ENCODE data around the gene MAPK10.
"Not testable (repeated sequence)": the region's sequence is repeated elsewhere in the genome, so short reads cannot be mapped to it uniquely, and the experiment has no call there.

Gene MAPK10

DNA sequence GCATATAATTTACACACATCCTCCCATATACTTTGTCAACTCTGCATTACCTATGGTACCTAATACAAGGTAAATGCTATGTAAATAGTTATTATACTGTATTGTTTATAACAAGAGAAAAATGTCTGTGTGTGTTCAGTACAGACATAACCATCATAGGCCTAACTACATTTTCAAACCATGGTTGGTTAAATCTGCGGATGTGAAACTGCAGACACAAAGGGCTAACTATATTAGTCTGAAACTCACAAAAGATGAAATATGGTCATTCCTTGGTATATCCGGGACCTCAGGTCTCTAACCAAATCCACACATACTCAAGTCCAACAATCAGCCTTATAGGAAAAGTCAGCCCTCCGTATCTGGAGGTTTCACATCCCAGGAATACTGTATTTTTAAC lies 13.5 kb downstream of the MAPK10 start:
- FAIRE-seq (no peak), DNase-seq (ENCODE audit: insufficient read length, low spot score) (no peak)
- TF ChIP-seq, protein P1, sequence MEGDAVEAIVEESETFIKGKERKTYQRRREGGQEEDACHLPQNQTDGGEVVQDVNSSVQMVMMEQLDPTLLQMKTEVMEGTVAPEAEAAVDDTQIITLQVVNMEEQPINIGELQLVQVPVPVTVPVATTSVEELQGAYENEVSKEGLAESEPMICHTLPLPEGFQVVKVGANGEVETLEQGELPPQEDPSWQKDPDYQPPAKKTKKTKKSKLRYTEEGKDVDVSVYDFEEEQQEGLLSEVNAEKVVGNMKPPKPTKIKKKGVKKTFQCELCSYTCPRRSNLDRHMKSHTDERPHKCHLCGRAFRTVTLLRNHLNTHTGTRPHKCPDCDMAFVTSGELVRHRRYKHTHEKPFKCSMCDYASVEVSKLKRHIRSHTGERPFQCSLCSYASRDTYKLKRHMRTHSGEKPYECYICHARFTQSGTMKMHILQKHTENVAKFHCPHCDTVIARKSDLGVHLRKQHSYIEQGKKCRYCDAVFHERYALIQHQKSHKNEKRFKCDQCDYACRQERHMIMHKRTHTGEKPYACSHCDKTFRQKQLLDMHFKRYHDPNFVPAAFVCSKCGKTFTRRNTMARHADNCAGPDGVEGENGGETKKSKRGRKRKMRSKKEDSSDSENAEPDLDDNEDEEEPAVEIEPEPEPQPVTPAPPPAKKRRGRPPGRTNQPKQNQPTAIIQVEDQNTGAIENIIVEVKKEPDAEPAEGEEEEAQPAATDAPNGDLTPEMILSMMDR (IDR thresholded peaks at IDR 0.05; ENCODE audit: insufficient read depth, missing control alignments) = no peak

DNA sequence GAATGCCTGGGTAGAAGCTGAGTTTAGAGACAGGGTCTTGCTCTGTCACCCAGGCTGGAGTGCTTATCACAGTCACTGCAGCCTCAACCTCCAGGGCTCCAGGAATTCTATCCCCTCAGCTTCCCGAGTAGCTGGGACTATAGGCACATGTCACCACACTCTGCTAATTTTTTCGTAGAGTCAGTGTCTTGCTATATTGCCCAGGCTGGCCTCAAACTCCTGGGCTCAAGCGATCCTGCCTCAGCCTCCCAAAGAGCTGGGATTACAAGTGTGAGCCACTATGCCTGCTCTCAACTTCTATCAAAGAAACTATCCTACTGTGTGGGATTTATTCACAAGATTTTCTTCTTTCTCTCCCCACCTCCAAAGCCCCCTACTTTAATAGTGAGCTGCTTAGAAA lies 15.7 kb downstream of the MAPK10 start:
- DNase-seq (ENCODE audit: insufficient read length, low spot score) (no peak), FAIRE-seq (no peak)
- TF ChIP-seq, protein P1 (IDR thresholded peaks at IDR 0.05; ENCODE audit: insufficient read depth, missing control alignments) = no peak

- DNase-seq (ENCODE audit: insufficient read length, low spot score) = no peak
- TF ChIP-seq, protein P1 (IDR thresholded peaks at IDR 0.05; ENCODE audit: insufficient read depth, missing control alignments) = no peak
- FAIRE-seq = no peak
Observed at GRCh38 chr4:86338989-86339388, 20.9 kb downstream of the MAPK10 start.

DNA sequence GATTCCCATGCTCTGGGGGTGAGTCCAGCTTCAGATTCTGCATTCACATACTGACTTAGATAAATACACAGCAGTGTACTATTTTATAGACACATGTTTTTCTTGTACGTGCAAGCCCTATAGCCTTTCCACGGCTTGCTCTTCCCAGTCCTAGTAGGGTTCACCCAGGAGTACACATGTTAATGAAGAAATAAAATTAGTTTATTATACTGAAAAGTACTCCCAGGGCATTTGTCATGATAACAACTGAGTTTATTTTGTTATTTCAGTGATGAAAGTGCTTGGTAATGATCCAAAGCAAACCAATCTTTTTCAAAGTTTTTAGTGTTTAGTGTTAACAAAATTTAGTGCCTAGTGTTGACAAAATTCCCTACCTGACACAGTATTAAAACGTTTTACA lies 21.3 kb downstream of the MAPK10 start:
- no peak for DNase-seq (ENCODE audit: insufficient read length, low spot score)
- no peak for FAIRE-seq
- TF ChIP-seq, protein P1 (IDR thresholded peaks at IDR 0.05; ENCODE audit: insufficient read depth, missing control alignments) = no peak

- FAIRE-seq = no peak
- no peak for DNase-seq (ENCODE audit: insufficient read length, low spot score)
- TF ChIP-seq, protein P1 (IDR thresholded peaks at IDR 0.05; ENCODE audit: insufficient read depth, missing control alignments) = no peak
Observed at GRCh38 chr4:86334020-86334750, 25.7 kb downstream of the MAPK10 start.

DNA sequence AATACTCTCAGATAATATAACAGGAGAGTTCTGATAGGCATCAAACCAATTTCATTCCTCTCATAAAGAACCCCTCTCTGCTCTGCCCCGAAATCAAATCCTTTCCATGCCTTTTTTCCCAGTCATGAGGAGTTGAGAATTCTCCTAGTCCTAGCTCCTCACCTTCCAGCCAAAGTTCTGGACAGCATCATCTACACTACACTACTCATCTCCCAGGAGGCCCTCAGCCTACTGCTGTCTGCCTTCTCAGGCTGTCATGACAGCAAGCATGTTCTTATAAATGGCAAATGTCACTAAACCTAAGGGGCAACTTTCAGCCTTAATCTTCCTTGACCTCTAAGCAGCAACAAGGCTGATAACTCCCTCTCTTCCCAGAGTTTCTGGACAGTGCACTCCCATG lies 26.6 kb downstream of the MAPK10 start:
- FAIRE-seq (no peak), DNase-seq (ENCODE audit: insufficient read length, low spot score) (no peak)
- TF ChIP-seq, protein P1 (IDR thresholded peaks at IDR 0.05; ENCODE audit: insufficient read depth, missing control alignments) = no peak

DNA sequence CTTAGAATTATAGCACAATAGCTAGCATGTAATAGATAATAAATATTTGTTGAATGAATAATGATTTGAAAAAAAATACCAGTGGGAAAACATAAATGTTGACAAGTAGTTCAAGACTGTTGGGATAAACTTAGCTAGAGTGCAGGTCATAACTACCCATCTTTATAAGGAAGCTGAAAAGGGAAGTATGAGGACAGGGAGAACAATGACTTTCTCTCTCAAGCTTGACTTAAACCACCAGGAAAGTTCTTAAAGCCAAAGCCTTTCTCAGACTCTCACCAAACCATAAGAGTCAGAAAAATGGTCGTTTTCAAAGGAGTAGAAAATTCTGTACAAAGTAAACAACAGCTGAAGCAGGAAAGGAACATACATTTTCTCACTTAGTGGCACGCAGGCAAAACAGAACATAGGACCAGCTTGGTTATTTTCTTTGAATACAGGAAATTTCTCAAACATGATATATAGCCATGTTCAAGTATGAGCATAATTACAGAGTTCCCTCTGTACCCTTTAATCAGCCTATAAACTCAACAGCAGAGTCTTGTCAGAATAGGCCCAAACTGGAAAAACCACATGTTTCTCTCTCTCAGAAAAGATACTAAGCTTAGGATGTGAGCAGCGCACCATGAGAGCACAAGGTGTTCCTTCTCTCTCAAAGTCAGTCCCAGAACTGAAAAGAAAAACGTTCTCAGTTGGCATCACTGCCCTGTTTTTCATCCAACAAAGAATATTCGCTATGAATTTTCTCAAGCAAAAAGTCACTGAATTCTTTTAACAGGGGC lies 28.7 kb downstream of the MAPK10 start:
- DNase-seq (ENCODE audit: insufficient read length, low spot score) (no peak), FAIRE-seq (no peak)
- TF ChIP-seq, protein P1 (IDR thresholded peaks at IDR 0.05; ENCODE audit: insufficient read depth, missing control alignments) = no peak

GRCh38 chr4:86330411-86330810 lies 29.4 kb downstream of the MAPK10 start:
- not testable (repeated sequence) for DNase-seq (ENCODE audit: insufficient read length, low spot score); FAIRE-seq

All from D721Med (cell line).